ENCODE data around the gene DCLK1. TPM values are rescaled to one million over a fixed set of nuclear protein-coding genes. Genes with fewer than 3 reads are reported as not detected.
A peak's percentile ranks its signal among the peaks of the same experiment; 100 is the strongest.

Gene DCLK1
- total RNA-seq, 4 donors from 2014 or later = 1.1 to 10.8 (median 6.7) TPM

DNA sequence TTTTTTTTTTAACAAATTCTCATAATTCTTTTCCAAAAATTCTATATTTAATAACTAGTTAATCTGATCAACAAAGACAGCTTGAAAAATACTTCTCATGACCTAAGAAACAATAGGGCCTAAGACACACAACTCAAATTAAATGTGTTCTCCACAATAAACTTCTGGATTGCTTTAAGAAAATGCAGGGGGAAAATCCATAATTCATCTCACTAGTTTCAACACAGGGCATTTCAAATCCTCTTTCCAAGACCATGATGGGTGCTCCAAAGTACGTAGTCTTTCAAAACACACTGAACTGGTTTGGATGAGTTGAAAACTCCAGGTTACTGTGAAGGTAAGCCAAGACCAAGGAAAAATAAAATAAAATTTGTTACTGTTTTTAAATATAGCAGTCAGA is 62.6 kb downstream of the DCLK1 start:
- intact Hi-C loops (cut with DNase I; ENCODE audit: low total_unique reads) = no loop called here
- Histone ChIP-seq H3K27ac (peak overlapping the region in 3 of 4 donors; percentile 17 to 37 (median 24)), H3K36me3 (no peaks in the 10 kb centered on the region), H3K4me3 (no peak overlapping the region), H3K9me3 (no peaks in the 10 kb centered on the region), H3K4me1 (no peaks in the 10 kb centered on the region), H3K27me3 (no peaks in the 10 kb centered on the region)
- 79% methylated on average over 1 of the region's 1 CpG for whole genome bisulfite sequencing, 2 donors (ENCODE audit: low coverage in 1 of 2)
- no peak for TF ChIP-seq POLR2A (IDR thresholded peaks at IDR 0.05)
- DNase-seq = no peak
- in situ Hi-C loops (cut with MboI; ENCODE audit: low pct_ligation_motif_present in 1 of 4, low pct_unique_long_range_greater_than_20kb in 1 of 4, low sequenced_read_pairs in 3 of 4) = no loop called here

DNA sequence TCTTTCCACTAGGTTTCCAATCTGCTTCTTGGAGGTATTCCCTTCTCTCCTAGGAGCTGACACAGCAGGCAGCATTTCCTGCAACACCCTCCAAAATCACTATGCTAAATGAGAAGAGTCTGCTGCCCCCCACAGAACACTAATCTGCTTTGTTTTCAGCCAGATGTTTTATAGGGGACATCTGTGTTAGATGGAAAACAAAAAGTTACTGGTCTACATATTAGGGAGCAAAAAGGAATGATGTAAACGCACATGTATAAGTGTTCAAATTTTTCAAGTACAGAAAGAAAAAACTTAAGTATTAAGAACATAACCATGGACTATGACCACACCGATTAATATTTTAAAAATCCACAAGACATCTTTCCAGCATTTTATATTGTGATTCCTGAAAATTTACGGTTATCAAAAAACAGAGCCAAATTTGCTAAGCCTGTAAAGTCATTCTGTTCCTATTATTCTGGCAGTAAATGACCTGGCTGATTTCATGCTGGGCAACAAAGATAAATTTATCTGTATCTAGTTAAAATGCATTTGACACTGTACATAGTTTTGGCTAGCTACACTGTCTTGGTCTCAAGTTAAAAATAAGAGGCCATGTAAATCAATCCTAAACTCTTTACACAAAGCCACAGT is 63.3 kb downstream of the DCLK1 start:
- intact Hi-C loops (cut with DNase I; ENCODE audit: low total_unique reads) = no loop called here
- Histone ChIP-seq H3K27me3 (no peaks in the 10 kb centered on the region), H3K4me3 (no peak overlapping the region), H3K36me3 (no peaks in the 10 kb centered on the region), H3K4me1 (no peaks in the 10 kb centered on the region), H3K27ac (peak overlapping the region in 2 of 4 donors; percentile 17 to 47), H3K9me3 (no peaks in the 10 kb centered on the region)
- WGBS, 2 donors (ENCODE audit: low coverage in 1 of 2) = 40 to 49% methylated on average over 3 of the region's 3 CpGs
- TF ChIP-seq POLR2A (IDR thresholded peaks at IDR 0.05) (no peak), POLR2AphosphoS5 (IDR thresholded peaks at IDR 0.05) (peak; percentile 17 to 47 (median 34))
- DNase-seq = no peak
- in situ Hi-C loops (cut with MboI; ENCODE audit: low pct_ligation_motif_present in 1 of 4, low pct_unique_long_range_greater_than_20kb in 1 of 4, low sequenced_read_pairs in 3 of 4) = no loop called here

DNA sequence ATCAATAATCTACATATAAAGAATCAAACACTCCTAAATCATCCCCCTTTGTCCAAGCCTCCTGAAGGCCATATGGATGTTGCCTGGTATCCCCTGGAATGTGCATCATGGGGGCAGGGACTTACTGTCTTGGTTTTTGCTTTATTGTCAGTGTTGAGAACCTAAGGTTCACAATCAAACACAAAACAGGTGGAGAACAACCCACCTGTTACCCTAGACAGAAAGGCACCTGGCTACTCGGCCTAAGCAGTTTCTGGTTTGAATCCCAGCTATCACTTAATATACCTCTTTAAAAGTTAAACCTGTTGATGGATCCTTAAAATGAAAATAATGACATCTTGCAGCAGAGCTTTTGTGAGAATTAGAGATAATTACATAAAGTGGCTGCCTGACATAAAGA is 68.9 kb downstream of the DCLK1 start:
- DNase-seq = no peak
- Histone ChIP-seq H3K4me3 (no peak overlapping the region), H3K4me1 (no peaks in the 10 kb centered on the region), H3K27me3 (no peaks in the 10 kb centered on the region), H3K9me3 (no peaks in the 10 kb centered on the region), H3K27ac (no peak overlapping the region), H3K36me3 (no peaks in the 10 kb centered on the region)
- intact Hi-C loops (cut with DNase I; ENCODE audit: low total_unique reads) = no loop called here
- 50 to 59% methylated on average over 1 of the region's 1 CpG for WGBS, 2 donors (ENCODE audit: low coverage in 1 of 2)
- in situ Hi-C loops (cut with MboI; ENCODE audit: low pct_ligation_motif_present in 1 of 4, low pct_unique_long_range_greater_than_20kb in 1 of 4, low sequenced_read_pairs in 3 of 4) = no loop called here
- TF ChIP-seq EP300 (IDR thresholded peaks at IDR 0.05; ENCODE audit: low read depth) = no peak
- TF ChIP-seq POLR2A (IDR thresholded peaks at IDR 0.05) = no peak
- TF ChIP-seq, protein P1, sequence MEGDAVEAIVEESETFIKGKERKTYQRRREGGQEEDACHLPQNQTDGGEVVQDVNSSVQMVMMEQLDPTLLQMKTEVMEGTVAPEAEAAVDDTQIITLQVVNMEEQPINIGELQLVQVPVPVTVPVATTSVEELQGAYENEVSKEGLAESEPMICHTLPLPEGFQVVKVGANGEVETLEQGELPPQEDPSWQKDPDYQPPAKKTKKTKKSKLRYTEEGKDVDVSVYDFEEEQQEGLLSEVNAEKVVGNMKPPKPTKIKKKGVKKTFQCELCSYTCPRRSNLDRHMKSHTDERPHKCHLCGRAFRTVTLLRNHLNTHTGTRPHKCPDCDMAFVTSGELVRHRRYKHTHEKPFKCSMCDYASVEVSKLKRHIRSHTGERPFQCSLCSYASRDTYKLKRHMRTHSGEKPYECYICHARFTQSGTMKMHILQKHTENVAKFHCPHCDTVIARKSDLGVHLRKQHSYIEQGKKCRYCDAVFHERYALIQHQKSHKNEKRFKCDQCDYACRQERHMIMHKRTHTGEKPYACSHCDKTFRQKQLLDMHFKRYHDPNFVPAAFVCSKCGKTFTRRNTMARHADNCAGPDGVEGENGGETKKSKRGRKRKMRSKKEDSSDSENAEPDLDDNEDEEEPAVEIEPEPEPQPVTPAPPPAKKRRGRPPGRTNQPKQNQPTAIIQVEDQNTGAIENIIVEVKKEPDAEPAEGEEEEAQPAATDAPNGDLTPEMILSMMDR (IDR thresholded peaks at IDR 0.05) = no peak
- TF ChIP-seq POLR2AphosphoS5 (IDR thresholded peaks at IDR 0.05) = no peak

DNA sequence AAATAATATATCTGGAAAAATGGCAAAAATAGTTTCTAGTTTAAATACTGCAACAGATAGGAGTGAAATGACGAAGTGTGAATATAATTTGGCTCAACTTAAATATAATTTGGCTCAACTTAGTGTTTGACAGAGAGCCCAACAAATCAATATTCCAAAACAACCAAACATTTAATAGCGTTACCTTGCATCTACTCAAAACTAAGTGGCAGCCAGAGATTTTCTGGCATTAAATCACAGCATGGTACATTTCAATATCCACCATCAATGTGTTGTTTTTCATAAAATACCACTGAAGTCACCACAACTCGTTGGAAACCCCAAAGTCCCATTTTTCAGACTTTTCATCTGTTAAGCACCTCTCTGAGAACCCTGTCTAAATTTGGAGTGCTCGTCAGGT is 69.6 kb downstream of the DCLK1 start:
- intact Hi-C loops (cut with DNase I; ENCODE audit: low total_unique reads) = no loop called here
- Histone ChIP-seq H3K4me3 (no peak overlapping the region), H3K9me3 (no peaks in the 10 kb centered on the region), H3K4me1 (no peaks in the 10 kb centered on the region), H3K27ac (no peak overlapping the region), H3K27me3 (no peaks in the 10 kb centered on the region), H3K36me3 (no peaks in the 10 kb centered on the region)
- 40 to 48% methylated on average over 4 of the region's 4 CpGs for WGBS, 2 donors (ENCODE audit: low coverage in 1 of 2)
- DNase-seq = no peak
- in situ Hi-C loops (cut with MboI; ENCODE audit: low pct_ligation_motif_present in 1 of 4, low pct_unique_long_range_greater_than_20kb in 1 of 4, low sequenced_read_pairs in 3 of 4) = no loop called here
- TF ChIP-seq POLR2A (IDR thresholded peaks at IDR 0.05) (no peak), POLR2AphosphoS5 (IDR thresholded peaks at IDR 0.05) (no peak), EP300 (IDR thresholded peaks at IDR 0.05; ENCODE audit: low read depth) (no peak)
- TF ChIP-seq, protein P1 (IDR thresholded peaks at IDR 0.05) = no peak

DNA sequence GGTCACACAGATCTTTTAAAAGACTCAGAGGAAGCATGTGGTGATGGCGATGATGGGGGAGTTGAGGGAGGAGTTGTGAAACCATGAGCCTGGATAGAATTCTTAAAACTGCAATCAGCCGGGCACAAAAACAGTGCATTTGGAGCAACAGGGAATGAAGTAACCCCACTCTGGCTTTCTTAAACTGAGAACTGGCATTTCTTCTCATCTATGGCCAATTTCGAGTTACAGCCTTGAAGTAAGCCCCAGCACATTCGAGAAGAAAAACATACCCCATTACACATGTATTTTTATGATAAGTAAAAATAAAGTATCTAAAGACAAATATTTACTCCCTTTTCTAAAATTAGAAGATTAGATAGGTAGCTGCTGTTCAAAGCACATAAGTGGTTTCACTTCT is 70.1 kb downstream of the DCLK1 start:
- intact Hi-C loops (cut with DNase I; ENCODE audit: low total_unique reads) (no loop called here), in situ Hi-C loops (cut with MboI; ENCODE audit: low pct_ligation_motif_present in 1 of 4, low pct_unique_long_range_greater_than_20kb in 1 of 4, low sequenced_read_pairs in 3 of 4) (no loop called here)
- Histone ChIP-seq H3K4me3 (no peak overlapping the region), H3K9me3 (no peaks in the 10 kb centered on the region), H3K4me1 (no peaks in the 10 kb centered on the region), H3K27me3 (no peaks in the 10 kb centered on the region), H3K27ac (no peak overlapping the region), H3K36me3 (no peaks in the 10 kb centered on the region)
- no peak for TF ChIP-seq POLR2A (IDR thresholded peaks at IDR 0.05)
- no peak for TF ChIP-seq EP300 (IDR thresholded peaks at IDR 0.05; ENCODE audit: low read depth)
- TF ChIP-seq POLR2AphosphoS5 (IDR thresholded peaks at IDR 0.05) = no peak
- TF ChIP-seq, protein P1 (IDR thresholded peaks at IDR 0.05) = no peak
- 38 to 47% methylated on average over 4 of the region's 4 CpGs for WGBS, 2 donors (ENCODE audit: low coverage in 1 of 2)
- no peak for DNase-seq
